NCI-H2081 treated with DMSO at 0.1 percent for 48 hours (cell line): ENCODE results near the gene WDR7.

Experiments
- DNase-seq: peaks from one replicate; lab custom pipeline; 2025; lab: John Stamatoyannopoulos, UW

The WDR7 gene

DNA sequence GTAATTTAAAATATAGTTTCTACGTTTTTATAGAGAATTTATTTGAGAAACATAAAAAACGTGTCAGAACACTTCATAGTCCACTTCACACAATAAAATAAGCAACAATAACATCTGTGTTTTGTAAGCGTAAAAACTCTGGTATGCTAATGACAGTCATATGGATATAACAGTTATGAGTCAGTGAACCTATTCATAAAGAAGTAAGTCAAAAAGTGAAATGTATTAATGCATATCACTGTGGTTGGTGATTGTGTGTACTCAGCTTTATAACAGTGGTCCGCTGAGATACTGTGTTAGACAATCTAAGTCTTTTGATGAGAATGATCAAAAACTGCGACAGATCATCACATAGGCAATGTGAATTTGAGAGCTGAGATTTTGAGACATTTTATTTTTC lies 153.2 kb downstream of the WDR7 start:
- DNase-seq: no peak

DNA sequence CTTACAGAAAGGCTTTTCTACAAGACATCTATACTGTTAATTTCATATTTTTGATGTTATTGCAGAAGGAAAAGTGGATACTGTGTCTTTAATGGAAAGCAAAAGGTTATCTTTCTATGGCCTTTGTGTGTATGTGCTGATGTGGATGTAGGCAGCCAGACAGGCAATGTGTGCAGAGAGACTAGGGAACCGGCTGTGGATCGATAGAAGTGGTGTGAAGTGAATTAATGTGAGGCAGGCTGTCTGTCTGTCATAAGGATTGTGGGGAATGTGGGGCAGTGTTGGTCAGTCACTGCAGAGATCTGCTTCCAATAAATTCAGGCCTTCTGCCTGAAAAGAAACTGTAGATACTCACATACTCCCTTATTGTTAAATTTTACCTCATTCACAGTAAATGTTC lies 156.7 kb downstream of the WDR7 start:
- DNase-seq: no peak

DNA sequence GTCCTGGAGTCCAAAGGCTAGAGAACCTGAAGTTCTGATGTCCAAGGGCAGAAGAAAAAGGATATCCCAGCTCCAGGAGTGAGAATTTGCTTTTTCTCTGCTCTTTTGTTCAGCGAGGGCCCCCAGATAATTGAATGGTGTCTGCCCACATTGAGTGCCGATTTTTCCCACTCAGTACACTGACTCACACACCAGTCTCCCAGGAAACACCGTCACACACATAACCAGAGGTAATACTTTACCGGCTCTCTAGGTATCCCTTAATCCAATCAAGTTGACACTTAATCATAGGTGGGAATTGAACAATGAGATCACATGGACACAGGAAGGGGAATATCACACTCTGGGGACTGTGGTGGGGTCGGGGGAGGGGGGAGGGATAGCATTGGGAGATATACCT lies 161.5 kb downstream of the WDR7 start:
- no peak for DNase-seq

DNA sequence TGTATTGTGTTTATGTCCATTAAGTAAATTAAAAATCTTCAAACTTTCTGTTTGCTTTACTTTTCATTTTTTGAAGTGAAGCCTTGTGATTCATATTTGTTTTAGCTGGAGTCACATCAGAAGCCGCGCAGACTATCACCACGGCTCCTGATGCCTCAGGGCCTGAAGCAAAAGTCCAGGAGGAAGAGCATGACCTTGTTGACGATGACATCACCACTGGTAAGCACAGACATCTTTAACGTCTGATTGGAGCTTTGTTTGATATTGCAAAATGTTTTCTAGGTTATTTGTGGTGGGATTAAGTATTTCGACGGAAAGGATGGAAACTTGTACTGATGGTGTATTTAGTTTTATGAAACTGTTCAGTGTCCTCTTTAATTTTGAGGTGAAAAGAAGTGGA lies 164.8 kb downstream of the WDR7 start:
- no peak for DNase-seq

DNA sequence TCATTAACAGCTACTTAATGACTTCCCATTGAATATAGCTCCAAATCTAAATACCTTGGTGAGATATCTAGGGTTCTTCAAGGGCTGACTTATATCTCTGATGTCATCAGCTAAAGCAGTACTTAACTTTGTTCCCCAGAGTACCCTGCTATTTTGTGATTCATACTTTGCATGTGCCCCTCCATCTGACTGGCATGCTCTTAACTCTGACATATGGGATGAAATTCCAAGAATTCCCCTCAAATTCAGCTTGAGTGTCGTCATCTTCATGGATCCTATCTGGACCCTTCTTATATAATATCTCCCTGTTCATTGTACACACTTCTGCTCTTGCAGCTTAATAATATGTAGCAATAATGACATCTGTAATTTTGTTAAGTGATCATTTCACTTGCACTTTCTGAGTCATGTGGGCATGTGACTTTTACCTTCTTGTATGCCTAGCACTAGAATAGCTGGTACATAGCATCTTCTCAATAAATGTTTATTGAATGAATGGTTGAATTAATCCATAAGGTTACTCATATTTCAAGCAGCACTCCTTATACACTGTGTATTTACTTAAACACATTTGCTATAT lies 172.9 kb downstream of the WDR7 start:
- no peak for DNase-seq

DNA sequence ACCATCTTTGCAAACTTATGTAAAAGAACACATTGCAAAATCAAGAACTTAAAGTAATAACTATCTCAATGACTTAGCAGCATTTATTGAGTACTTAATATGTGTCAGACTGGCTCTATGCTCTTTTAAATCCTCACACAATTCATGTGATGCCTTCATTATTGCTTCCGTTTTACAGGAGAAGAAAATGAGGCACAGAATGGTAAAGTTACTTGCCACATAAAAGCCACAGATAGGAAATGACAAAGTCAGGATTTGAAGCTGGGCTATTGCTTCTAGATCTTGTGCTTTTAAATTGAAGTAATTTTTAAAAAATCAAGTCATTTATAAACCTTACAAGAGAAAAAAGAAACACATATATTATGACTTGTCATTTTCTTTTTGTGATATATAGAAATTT lies 174.2 kb downstream of the WDR7 start:
- no peak for DNase-seq

DNA sequence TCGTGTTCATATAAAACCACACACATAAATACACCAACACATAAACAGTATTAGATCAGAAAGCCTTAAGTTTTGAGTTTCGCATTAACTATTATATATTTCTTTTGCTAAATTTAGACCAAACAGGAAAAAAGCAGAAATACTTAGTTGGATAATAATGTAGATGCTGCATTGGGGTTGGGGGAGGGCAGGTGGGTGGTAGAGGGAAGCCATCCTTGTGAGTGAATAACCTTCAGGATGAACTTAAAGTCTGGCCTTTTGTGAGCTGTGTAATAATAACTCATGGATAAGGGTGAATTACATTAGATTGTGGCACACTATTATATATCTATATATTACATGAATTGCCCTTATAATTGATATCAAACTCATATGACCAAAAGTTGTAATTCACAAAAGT lies 174.7 kb downstream of the WDR7 start:
- no peak for DNase-seq

DNA sequence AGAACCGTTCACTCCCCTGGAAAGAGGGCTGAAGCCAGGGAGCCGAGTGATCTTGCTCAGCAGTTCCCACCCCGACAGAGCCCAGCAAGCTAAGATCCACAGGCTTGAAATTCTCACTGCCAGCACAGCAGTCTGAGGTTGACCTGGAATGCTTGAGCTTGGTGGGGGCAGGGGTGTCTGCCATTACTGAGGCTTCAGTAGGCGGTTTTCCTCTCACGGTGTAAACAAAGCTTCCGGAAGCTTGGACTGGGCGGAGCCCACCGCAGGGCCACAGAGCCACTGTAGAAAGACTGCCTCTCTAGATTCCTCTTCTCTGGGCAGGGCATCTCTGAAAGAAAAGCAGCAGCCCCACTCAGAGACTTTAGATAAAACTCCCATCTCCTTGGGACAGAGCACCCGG lies 180.8 kb downstream of the WDR7 start:
- no peak for DNase-seq

DNA sequence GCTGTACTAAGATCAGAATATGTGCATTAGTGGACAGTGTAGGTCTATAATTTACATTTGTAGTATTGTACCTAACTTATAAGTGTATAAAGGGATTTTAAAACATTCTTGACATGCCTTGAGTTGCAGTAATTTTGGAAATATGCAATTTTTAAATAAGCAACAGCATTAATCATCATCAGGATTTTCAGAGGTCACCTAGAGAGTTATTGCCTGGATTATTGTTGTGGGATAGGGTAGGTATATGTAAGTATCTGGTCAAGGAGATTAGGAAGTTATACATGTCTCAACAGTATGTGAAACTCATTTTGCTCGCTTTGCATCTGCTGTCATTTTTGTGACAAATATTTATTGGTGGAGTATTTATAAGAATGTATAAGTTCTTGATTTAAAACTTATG lies 184.2 kb downstream of the WDR7 start:
- DNase-seq: no peak

DNA sequence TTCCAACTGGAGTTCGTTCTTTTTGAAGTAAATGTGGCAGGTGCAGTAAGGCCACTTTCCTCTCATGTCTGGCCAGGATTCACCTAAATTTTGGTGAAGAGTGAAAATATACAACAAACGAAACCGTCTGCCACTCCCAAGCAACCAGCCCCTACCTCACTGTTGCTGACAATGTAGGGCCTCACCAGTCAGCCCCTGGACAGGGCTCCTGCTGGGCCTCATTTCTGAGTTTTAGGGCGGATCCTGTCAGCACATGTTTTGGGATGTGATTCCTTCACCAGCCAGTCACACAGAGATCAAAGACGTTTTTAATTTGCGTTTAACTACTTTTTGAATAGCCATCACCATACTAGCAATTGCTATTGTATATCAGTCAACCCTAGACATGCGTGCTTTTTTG lies 185.0 kb downstream of the WDR7 start:
- no peak for DNase-seq

DNA sequence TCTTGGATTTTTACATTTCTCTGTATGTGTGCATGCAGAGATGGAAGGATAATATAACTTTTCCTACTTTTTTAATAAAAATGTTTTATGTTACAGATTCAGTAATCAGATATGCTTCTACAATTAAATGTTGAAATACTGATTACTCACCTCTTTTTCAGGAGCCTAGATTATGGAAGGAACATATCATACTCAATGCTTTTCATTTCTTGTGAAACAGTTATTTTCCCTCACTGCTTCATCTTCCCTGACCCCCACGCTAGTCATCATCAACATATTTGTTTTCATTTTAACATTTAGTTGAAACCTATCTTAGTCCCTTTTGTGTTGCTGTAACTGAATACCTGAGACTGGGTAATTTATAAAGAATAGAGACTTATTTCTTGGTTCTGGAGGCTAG lies 190.7 kb downstream of the WDR7 start:
- DNase-seq: no peak

DNA sequence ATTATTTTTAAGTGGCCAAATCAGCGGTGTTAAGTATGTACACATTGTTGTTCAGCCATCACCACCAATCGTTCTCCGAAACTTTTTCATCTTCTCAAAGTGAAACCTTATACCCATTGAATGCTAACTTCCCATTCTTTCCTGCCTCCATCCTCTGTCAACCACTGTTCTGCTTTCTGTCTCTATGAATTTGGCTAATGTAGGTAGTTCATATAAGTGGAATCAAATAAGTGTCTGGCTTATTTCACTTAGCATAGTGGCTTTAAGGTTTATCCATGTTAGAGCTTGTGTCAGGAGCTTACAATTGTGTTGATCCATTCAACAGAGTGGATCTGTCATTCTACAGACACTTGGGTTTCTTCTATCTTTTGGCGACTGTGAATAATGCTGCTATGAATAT lies 192.1 kb downstream of the WDR7 start:
- no peak for DNase-seq

DNA sequence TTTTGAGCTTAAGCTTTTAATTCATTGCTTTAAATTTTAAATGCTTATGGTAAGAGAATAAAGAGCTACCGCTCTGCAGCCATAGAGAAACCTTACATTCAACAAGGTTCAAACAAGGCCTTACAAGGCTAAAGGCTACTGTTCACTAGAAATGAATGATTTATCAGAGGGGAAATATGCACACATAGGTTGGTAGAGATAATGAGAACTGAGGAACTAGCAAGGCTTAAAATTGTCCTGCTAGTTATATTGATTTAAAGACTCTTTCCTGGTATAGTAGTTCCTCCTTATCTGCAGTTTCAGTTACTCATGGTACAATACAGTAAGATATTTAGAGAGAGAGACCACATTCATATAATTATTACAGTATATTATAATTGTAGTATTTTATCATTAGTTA lies 193.4 kb downstream of the WDR7 start:
- no peak for DNase-seq

DNA sequence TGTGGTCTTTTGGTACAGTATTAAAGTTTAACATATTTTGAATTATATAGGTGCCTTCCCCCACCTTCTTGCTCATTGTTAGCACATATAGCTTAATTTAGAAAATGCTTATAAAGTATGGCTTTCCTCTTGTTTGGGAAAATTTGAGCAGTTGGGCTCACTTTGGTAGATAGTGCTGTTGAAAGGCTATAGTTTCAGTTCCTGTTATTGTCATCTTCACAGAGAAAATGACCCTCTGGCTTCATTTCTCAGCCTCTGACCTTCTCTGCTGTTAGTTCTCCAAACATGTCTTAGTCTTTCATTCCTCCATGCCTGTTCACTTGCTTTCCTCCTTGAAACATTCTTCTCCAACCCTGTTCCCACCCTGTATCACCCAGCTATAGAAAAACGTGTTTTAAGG lies 200.6 kb downstream of the WDR7 start:
- DNase-seq: no peak

DNA sequence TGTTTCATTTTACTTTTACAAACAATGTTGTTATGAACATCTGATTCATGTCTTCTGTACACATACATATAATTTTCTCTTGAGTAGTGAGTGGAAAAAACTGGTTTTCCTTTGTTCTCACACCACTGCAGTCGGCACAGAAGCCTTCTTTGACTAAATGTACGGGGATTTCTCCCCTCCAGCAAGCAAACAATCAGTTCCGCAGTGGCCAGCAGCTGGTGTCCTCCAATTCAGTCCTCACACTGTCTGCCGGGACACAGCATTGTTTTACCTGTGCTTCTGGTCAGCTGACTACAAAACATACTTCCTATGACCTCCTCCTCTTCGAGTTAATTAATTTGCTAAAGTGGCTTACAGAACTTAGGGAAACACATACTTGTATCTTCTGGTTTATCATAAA lies 202.8 kb downstream of the WDR7 start:
- no peak for DNase-seq

DNA sequence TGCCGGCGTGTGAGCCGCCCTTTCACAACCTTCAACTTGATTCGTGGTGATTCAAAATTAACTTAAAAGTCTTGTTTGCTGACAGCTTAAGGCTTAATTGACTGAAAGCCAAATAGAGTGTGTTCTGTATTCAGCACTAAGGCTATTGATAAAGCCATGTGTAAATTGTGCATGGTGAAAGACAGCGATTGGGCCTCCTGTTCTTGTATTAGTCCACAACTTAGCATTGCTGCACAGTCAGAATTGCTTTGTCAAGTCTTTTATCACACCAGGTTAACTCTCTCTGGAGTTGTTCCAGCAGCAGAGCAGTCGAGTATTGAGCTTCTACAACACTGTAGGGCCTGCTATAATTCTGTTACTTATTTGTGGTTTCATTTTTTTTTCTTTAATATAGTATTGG lies 210.1 kb downstream of the WDR7 start:
- DNase-seq: no peak

DNA sequence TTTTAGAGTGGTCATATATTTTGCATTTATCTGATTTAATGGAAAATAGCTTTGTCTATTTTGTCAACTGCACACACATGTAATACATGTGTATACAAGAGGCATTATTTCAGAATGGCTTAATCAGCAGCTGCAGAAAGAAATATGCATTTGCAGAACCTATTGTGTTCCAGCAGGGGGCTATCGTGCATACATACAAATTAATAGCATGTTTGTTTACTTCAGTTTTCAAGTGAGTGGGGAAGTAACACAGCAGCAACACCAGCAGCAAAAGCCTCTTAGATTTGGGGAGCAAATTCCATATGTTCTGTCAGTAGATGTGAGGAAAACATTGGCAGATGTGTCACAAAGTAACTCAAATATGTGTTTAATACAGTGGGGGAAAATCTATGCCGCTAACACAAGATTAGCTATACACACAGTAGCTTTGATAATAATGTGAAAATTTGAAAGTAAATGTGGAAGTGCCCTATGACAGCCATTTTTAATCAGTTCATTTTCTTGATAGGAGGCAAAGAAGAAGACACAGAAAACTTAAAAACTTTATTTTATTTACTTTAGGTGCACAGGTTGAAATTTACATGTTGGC lies 218.1 kb downstream of the WDR7 start:
- peak; percentile 20 for DNase-seq

DNA sequence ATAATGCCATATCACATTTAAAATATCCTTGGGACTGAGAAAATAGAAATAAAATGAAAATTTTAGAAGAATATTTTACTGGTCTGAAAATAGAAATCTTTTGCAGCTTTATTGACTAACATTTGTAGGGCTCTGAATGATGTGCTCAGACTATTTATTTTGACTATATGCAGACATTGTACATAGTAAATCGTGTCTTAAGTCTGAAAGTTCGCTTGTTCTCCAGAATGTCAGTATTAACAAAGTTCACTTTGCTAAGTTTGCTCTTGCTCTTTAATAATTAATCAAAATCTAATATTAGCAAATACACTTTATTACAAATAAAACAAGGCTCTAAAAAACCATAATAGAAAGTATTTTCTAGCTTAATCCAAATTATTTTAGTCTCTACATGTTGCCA lies 219.8 kb downstream of the WDR7 start:
- no peak for DNase-seq

DNA sequence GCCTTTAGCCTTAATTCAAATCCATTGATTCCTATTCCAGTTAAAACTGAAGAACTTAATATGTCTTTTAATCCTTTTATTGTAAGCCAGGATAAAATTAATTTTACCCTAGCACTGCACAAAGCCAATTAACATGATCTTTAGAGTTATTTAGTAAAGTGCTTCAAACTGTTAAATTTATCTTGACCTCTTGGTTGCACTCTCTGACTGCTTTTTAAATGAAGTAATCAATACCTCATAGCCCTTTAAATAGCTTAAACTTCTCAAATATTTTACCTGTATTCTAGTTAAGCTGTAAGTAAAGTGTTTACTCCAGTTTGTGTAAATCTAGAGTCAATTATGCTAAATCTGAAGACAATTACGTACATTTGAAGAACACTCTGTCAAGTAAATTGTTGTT lies 221.0 kb downstream of the WDR7 start:
- no peak for DNase-seq

DNA sequence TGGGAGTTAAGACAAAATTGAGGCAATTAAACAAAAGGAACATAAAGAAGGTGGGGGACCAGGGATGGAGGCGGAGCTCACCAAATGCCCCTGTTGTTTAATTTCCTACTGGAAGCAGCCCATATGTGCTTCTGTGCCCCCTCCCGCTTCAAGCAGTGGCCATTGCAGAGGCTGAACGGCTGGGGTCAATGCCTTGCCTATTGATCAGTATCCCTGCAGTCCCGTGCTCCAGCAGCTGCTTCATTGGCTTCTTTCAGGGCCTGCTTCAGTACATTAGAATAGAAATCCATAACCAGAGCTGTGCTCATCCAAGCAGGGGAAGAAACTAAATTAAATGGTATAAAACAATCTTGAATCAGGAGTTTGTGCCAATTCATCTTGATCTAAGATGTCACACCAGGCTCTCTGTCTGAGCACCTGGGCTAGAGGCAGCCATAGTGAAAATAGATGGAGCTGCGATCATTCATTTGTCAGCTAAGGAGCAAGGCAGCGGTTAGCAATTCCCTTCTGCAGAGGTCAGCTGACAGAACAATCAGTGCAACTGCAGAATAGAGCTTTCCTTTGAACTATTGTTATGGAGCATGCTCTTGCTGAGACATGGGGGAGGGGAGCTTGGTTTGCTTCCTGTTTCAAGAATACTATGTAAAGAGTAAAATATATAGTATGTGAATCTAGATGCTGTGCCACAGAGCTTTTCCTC lies 222.4 kb downstream of the WDR7 start:
- no peak for DNase-seq

DNA sequence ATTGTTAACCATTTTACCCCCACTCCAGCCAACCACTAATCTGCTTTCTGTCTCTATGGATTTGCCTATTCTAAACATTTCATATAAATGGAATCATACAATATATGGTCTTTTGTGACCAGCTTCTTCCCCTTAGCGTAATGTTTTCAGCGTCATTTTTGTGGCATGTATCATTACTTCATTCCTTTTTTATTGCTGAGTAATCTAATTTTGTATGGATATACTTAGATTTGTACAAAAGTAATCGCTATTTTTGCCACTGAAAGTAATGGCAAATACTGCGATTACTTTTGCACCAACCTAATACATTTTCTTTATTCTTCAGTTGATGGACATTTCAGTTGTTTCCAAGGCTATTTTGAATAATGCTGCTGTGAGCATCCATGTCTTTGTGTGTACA lies 227.6 kb downstream of the WDR7 start:
- DNase-seq: no peak

DNA sequence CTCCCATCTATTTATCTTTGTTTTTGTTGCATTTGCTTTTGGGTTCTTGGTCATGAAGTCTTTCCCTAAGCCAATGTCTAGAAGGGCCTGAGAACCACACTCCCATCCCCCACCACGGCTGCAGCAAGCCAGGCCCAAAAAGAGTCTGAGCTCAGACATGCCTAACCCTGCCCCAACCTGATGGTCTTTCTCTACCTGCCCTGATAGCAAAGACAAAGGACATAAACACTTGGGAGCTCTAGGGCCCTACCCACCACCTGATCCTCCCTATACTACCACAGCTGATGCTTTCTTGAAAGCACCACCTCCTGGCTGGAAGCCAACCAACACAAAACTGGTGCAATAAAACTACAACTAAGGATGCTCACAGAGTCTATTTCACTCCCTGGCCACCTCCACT lies 233.4 kb downstream of the WDR7 start:
- DNase-seq: no peak

DNA sequence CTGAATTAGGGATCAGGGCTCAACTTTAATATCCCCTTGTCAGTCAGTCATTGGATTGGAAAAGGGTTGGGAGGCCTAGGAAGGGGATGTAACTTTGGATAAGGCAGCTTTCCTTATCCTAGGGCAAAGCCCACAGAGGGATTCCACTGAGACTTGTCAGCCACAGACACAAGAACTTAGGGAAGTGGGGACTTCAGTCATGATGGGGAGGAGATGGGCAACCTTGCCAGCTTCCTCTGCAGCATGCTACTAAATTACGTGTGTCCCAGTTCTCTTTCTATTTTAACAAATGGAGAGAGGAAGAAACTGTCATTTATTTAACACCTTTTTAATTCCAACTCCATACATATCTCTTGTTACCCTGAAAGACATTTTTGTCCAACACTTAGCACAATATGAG lies 237.8 kb downstream of the WDR7 start:
- DNase-seq: no peak

DNA sequence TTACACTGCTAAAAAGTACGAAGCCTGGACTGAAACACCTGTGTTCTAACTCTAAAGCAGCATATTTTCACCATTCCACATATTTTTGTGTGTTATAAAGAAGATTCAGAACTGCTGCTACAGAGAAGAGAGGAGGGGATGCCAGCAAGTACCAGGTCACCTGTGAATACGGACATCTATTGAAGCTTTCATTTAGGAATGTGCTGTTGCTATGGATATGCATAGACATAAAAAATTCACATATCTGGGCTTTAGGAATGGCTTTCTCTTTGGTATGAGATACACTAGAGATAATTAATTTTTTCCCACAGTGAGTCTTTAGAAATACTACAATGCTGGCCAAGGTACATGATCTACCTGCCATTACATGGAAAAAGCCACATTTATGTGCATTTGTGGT lies 238.5 kb downstream of the WDR7 start:
- no peak for DNase-seq
